HG02970 (cell line): ENCODE data around the gene EFS.

Experiments
- ATAC-seq: cut with Tn5 transposase; IDR thresholded peaks from one replicate; pipeline ENCODE4 v1.9.1; 2021; ENCODE audit warnings: mild to moderate bottlenecking, moderate library complexity, moderate number of reproducible peaks; ENCODE audit not compliant: unreplicated experiment, low FRiP score

The EFS gene

DNA sequence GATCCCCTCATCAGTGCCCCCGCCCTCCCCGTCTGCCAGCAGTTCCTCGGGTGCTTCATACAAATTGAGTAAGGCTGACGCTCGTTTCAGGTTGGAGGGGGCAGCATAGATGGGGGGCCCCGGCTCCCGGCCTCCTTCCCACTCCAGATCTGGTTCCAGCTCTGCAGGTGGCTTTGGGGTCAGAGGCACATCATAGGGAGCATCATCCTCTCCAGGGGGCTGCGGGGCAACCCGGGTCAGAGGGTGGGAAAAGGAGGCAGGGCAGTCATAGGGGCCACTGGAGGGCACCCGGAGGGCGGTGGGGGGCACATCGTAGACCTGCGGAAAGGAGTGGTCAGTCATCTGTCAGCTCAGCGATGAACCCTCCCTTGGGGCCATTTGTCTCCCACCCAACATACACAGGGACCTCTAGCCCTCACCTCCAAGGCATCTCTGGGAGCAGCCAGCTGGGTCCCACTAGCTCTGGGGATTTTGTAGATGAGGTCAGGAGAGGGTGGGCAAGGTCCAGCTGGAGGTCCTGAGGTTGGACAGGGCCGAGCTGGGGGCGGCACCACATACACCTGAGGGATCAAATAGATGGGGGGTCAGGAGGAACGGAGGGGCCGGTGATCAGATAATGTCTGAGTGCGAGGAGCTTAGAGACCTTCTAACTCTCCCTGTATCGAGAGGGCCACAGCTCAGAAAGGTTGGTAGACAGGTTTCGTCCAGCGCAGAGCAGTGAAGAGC, 5.1 kb downstream of the EFS start:
- ATAC-seq = no peak

DNA sequence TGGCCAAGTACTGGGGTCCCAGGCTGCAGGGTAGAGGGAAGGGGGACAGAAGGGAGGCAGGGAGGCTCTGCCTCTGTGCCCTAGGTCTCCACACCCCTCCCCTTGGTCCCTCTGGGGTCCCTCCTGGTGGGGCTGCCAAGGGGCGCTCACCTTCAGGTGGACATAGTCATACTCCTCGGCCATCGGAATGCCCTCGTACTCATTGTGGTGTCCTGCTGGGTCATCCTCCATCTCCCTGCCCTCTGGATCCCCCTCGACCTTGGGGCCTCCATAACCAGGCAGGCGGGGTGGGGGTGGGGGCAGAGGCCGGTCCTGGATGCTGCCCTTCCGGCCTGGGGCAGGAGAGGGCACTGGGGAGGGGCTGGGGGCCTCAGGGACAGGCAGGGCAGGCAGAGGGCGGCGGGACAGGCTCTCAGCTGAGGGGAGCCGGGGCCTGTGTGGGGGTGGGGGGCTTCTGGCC, 5.8 kb downstream of the EFS start:
- ATAC-seq = no peak

DNA sequence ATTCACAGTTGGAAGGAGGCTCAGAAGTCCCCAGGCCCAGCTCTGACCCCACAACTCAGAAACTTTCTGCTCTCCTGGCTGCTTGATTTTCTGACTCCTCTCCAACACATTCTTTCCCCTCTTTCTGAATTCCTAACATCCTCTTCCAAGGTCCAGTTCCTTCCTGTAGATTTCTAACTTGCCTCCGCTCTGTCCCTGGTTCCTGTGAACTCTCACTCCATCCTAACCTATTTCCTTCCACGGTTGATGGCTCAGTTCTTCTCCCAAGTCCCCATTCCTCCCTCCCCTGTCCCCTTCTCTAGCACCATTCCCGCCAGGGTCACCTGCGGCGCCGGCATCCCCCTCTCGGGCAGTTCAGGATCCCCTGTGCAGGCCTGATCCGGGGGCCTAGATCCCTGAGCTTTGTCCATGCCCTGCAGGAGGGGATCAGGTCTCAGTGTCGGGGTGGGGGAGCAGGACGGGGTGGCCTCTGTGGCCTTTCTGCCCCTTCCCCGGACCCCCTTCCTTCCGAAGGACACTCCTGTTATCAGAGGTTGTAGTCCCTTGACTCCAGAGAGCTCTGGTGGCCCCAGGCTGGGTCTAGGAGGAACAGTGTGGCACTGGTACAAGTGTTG, 6.3 kb downstream of the EFS start:
- ATAC-seq = no peak

DNA sequence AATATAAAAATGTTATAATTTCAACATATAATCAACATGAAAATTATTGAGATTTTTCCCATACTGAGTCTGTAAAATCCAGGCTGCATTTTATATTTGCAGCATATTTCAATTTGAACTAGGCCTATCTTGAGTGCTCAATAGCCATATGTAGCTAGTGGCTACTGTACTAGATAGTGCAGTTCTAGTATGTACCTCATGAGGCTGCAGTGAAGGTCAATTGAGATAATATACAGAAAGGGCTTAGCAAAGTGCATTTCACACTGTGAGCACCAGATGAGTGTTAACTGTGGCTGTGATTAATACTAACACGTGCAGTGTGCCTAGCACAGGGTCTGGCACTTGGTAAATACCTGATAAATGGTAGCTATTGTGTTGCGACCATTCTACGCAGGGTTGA, 6.9 kb downstream of the EFS start:
- ATAC-seq = no peak

DNA sequence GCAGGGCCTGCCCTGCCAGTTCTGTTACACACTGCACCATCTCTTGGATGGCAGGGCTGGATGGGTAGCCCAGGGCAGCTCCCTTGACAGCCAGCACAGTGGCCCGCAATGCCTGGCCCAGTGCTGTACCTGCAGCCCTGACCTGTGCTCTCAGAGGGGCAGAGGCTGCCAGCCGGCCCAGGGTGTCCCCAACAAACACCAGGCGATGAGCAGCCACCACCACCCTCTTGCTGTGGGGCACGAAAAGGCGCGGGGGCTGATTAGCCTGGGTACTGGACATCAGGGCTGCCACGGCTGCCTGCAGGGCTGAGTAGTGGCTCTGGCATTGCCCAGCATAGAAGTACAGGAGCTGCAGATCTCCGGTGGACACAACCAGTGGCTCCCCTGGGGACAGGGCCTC, 7.7 kb downstream of the EFS start:
- ATAC-seq = no peak

DNA sequence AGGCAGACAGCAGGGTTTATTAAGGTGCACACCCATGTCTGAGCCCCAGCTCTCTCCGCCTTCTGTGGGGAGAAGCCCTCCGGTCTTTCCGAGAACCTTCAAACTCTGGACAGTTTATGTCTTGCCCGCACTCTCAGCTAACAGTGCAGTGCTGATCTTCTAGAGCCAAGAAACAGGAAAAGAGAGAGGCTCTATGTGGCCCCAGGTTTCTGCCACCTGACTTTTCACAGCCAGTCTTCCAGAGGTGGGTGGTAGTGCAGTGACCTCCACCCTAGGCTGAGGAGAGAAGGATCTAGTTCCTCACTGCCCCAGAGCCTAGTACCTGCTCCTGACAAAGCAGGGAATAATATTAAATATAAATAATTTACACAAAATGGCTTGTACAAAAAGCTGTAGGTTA, 8.3 kb downstream of the EFS start:
- ATAC-seq = no peak

DNA sequence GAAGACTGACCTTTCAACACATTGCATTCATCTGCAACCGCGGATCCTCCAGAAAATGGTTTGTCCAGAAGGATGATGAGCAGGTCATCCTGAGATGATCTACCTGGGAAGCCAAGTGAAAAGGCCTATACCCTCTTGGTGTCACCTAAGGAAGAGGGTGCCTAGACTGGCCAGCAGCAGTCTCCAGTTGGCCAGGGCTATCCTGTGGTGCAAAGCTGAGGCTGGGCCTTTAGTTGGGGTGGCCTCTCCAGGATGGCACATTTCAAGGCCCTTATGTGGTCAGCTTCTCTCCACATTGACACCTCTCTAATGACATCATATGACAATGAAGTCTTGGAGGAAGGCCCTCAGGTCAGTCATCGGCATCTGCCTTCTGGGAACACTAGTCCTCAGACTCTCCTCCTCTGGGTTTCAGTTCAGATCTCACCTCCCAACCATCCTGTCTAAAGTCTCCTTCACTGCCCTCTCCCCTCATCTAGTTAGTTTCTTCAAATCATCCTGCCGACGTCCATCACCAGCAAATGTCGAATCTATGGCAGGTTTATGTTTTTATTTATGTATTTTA, 9.0 kb downstream of the EFS start:
- no peak for ATAC-seq

DNA sequence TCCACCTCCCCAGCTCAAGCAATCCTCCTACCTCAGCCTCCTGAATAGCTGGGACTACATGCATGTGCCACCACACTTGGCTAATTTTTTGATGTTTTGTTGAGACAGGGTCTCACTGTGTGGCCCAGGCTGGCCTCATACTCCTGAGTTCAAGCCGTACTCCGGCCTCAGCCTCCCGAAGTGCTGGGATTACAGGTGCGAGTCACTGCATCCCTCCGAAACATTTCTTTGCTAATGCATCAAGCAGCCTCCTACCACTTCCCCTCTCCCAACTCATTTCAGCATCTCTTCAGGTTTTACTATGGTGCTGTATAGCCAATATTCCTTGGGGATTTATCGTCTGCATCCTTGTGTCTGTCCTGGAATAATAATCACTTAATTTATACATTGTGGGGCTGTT, 10.0 kb downstream of the EFS start:
- ATAC-seq = no peak

DNA sequence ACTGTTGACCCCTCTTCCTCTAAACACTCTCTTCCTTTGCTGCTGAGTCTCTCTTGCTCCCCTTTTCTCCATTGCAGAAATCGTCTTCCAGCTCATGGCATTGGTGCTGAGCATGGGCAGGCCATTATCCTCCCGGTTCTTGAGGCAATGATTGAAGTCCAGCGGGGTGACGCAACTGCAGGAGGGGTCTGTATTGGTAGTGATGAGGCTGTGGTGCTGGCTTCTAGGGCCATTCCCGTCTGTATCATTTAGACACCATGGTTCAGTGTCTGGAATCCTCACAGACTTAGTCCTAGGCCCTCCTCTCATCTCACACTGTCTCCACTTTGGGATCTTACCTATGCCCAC, 11.6 kb downstream of the EFS start:
- no peak for ATAC-seq

DNA sequence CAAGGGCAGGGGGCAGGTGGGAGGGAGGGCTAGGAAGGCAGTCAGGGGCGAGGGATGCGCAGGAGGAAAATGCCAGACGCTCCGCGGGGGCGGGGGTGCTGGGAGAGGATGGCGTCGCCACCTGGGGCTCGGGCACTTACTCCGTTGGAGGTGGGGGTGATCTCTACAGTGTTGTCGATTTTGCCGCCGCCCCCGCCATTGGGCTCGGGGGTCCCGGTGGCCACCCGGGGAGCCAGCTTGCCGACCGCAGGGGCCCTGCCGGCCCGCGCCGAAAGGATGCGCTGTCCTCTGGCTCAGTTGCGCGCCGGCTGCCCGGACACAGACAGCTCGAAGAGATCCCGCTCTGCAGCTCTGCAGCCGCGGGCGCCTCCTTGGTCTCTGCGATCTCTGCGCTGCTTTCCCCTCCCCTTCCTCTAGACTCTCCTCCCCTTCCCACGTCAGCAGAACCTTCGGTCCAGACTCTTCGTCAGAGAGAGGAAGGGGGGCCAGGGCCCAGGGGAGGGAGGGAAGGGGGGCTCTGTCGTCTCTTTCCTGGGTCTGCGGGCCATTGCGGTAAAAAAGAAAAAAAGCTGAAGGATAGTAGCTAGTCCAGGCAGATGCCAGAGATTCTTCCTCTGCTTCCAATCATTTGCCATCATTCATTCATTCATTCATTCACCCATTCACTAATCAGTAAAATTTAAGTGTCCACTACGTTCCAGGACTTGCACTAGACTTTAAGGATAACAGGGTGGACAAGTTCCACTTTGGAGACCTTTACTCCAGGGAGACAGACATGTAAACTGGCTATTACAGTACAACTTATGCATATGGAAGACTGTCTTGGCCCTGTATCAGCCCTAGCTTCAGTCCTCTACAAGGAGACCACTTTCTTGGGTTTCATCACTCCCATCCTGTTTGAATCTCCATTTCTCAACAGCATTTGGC, 12.2 kb downstream of the EFS start, which contains the start of gene SLC22A17:
SLC22A17 (minus strand) TSS at position 382 of the 927 bp plus-strand sequence.
- no peak for ATAC-seq

DNA sequence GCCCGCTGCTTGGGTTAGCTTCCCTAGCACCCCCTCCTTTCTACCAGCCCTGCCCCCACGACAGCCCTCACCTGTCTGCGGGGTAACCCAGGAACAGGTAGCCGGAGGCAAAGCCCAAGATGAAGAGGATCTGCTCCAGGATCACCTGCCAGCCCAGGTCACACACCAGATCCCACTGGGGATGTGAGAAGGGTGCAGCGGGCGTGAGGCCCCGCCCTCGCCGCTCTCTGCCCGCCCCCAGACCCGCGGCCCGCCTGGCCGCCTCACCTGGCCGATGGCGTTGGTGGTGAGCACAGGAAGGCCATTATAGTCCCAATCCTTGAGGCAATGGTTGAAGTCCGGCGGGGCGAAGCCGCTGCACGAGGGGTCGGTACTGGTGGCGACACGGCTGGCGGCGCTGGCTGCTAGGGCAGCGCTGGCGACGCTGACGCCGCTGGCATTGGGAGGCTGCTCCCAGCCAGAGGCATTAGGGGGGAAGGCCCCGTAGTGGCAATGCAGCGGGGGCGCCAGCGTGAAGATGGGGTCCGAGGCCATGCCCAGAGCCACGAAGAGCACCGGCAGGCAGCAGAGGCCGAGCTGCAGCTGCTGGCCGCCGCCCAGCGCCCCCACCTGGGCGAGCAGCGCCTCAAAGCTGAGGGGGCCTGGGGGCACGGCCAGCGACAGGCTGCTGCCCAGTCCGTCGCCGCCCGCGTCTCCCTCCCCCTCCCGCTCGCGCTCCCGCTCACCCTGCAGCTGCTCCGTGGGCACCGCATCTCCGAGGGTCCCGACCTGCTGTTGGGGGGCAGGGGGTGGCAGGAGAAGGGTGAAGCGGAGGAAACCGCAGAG, 13.1 kb downstream of the EFS start:
- no peak for ATAC-seq

DNA sequence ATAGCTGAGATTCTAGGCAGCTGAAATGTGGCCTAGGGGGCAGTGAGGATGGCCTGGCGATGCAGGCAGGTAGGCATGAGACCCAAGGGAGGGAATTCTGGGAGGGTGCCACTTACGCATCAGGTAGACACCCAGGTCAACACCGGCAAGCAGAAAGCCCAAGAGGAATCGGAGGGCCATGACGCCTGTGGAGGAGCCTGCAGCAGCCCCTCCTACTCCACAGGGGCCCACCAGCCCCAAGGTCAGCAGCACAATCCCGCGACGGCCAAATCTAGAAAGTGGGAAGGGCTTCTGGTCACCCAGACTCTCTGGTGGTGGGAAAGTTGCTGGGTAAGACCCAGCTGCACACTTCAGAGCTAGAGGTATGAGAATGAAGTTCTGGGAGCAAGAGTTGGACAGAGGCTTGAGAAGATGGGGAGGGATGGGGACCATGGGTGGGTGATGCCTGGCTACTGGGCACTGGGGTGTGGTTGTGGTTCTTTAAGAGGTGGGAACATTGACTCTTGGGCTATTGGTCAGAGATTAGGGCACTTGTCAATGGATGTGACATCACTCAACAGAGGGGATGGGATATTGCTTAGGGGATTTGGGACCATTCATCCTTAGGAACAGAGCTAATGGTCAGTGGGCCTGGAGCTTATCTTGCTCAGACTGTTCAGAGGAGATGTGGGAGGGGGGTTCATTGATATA, 15.7 kb downstream of the EFS start:
- ATAC-seq = no peak

DNA sequence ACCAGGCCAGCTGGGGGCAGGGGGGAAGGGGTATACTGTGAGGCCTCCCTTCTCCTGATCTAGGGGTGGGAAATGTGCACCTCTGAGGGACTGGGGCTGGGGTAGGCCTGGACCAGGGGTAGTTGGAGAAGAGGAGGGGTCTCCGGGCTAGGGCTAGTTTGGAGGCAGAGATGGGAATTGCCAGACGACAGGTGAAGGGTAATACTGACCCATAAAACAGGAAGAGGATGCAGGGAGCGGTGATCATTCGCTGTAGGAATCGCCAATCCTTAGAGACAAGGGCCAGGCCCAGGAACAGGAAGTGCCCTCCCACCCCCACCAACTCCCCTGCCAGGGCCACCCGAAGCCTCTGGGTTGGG, 16.7 kb downstream of the EFS start:
- ATAC-seq = no peak

DNA sequence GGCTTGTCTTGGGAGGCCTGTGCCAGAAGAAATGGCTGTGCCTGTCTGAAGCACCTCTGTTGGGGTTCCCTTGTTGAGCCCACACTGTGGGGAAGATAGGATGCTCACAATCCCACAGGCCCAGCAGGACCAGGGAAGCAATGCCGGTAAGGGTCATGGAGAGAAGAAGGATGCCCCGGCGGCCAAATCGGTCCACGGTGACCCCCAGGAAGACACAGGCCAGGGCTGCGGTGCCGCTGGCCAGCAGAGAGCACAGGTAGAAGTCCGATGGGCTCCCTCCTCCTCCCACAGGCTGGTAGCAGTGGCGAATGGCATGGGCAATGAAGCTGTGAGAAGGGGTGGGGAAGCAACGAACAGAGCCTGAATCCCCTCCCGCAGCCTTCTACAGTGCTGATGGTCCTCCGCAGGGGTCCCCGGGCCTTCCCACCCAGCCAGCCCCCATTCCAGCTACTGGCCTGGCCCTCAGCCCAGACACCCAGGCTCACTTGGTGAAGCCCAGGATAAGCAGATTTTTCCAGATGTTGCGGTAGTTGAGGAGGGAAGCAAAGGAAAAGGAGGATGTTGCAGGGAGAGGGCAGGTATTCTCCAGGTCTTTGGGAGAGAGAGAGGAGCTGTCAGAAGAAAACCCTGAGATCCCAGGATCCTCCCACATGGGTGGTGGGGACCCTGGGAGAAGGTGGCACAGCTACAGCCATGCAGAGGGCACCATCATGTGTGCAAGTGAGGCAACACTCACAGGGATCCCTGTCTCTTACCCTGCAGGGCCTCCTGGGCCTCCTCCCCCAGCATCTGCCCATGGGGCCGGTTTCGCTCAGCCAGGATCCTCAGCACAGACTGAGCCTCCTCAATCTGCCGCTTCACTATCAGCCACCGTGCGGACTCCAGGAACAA, 17.3 kb downstream of the EFS start:
- no peak for ATAC-seq

DNA sequence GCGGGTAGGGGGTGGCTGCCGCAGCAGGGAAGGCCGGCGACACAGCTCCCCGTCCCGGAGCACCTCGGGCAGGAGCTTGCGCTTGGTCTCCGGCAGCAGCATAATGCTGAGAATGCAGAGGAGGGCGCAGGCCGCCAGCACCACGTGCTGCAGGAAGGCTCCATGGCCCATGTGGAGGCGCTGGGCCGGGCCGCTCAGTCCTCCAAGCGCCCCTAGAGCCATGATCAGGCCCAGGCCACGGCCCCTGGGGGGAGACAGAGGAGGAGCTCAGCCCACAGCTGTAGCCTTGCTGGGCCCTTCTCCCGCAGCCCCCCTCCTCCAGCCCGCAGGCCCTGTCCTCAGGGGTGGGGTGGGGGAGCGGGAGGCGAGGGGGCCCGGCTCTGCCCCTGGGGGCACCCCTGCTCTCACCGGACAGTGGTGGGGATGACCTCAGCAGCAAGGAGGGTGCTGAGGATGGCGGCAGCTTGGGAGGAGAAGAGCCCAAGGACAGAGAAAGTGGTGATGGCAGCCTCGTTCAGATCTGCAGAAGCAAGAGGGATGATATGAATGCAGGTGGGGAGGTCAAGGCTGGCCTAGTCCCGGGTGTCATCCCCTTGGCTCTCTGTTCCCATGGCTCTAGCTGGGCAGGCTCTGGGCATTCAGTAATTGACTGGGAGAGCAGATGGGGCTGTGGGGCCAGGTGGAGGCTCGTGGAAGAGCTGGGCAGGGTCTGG, 18.1 kb downstream of the EFS start:
- no peak for ATAC-seq

DNA sequence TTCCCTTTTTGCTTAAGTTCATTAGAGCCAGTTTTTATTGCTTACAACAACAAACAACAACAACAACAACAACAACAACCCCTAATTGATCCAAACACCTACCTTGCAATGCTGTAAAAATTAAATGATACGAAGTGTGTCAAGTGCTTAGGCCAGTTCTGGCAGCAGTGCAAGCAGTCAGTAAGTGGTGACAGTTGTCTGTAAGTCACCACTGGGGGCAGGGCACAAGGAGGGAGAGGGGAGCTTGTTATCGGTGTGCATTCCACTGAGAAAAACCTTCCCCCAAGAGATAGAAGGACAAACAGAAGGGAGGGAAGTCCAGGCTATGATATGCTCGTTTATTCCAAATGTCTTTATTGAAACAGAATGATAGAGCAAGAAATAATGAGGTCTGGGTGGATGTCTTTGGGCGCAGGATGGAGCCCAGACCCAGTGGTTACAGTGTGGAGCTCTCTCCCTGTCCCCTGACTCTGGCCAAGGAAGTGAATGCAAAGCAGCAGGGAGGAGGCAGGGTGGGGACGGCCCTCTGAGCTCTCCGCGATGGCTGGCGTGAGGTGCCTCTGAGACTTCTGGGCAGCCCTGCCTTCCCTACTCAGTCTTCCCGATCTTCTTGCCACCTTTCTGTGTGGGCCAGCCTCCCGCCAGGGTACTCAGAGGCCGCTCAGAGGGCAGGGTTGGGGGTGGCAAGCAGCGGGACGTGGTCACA, 18.8 kb downstream of the EFS start:
- ATAC-seq = no peak

DNA sequence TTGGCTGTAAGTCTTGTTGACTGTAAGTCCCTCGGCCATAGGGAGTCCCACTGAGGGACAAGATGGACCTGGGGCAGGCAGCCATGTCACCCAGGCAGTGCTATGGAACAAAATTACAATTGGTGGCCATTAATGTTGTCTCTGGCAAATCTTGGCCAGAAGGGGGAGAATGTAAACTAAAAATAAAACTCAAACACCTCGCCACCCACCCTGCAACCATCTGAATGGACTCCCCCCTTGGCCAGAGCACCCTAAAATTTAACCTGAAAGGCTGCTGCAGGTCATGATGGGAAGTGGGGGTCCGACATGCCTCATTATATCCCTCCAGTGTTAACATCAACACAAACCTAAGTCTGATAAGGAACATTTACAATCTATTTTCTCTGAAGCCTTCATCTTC, 20.5 kb downstream of the EFS start:
- no peak for ATAC-seq
